ENCODE data around the gene HIGD2A.

The HIGD2A gene

DNA sequence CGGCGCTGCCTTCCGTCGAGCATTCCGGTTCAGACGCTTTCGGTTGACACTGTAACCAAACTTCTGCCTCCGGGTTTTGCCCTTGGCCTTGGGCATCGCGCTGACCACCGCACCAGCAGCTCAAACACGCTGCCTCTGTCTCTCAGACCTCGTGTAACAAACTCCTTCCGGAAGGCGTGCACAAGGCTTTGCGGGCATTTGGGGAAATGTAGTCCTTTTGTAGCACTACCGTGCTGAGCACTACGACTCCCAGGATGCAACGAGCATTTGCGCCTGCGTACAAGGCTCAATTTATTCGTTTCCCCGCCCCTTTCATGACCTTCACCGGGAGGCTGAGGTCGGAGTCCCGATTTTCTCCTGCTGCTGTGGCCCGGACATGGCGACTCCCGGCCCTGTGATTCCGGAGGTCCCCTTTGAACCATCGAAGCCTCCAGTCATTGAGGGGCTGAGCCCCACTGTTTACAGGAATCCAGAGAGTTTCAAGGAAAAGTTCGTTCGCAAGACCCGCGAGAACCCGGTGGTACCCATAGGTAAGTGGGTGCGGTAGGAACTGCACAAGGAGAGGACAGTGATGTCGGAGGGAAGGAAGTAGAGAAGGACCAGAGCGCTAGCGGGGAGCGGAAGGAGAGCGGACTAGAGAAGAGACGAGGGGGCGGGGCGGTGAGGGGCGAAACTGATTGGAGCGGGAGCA, at the start of gene HIGD2A, which contains the start of gene NOP16:
Gene HIGD2A, plus strand, starts transcription at position 308 of the 691 bp plus-strand sequence. Its CDS starts 69 bp downstream, at position 377.
Gene NOP16, minus strand, starts transcription at position 155 of the 691 bp plus-strand sequence. Its CDS starts 59 bp downstream, at position 96.
- H3K4me3 ChIP-seq (replicated peaks; ENCODE audit: low read depth, low read length): peak within 1 kb of the TSS; percentile 84
- TF ChIP-seq, protein P1, sequence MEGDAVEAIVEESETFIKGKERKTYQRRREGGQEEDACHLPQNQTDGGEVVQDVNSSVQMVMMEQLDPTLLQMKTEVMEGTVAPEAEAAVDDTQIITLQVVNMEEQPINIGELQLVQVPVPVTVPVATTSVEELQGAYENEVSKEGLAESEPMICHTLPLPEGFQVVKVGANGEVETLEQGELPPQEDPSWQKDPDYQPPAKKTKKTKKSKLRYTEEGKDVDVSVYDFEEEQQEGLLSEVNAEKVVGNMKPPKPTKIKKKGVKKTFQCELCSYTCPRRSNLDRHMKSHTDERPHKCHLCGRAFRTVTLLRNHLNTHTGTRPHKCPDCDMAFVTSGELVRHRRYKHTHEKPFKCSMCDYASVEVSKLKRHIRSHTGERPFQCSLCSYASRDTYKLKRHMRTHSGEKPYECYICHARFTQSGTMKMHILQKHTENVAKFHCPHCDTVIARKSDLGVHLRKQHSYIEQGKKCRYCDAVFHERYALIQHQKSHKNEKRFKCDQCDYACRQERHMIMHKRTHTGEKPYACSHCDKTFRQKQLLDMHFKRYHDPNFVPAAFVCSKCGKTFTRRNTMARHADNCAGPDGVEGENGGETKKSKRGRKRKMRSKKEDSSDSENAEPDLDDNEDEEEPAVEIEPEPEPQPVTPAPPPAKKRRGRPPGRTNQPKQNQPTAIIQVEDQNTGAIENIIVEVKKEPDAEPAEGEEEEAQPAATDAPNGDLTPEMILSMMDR (IDR thresholded peaks at IDR 0.05; ENCODE audit: low read length, missing control alignments): no peak
- DNase-seq (ENCODE audit: low read depth): peak; percentile 99

- TF ChIP-seq, protein P1 (IDR thresholded peaks at IDR 0.05; ENCODE audit: low read length, missing control alignments): no peak
- DNase-seq (ENCODE audit: low read depth): no peak
- no peak overlapping the region for H3K4me3 ChIP-seq (replicated peaks; ENCODE audit: low read depth, low read length)
Observed at GRCh38 chr5:176339304-176339703, 49.2 kb upstream of the HIGD2A start.

- no peak for DNase-seq (ENCODE audit: low read depth)
- H3K4me3 ChIP-seq (replicated peaks; ENCODE audit: low read depth, low read length): no peak overlapping the region
- TF ChIP-seq, protein P1 (IDR thresholded peaks at IDR 0.05; ENCODE audit: low read length, missing control alignments): no peak
Observed at GRCh38 chr5:176341325-176342157, 47.0 kb upstream of the HIGD2A start.

DNA sequence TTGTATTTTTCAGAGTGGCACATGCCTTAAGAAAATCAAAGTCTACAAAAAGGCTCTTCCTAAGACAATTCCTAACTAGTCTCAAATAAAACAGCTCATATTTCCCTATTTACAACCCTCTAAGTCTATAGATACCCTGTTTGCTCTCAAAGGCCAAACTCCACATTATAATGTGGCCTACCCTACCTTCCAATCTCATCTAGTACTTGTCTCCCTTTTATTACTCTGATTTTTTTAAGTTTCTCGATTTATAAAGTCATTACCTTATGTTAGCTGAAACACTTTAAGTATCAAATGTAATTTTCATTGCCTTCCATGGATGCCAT, 46.4 kb upstream of the HIGD2A start:
- no peak for DNase-seq (ENCODE audit: low read depth)
- TF ChIP-seq, protein P1 (IDR thresholded peaks at IDR 0.05; ENCODE audit: low read length, missing control alignments): no peak
- H3K4me3 ChIP-seq (replicated peaks; ENCODE audit: low read depth, low read length): no peak overlapping the region

DNA sequence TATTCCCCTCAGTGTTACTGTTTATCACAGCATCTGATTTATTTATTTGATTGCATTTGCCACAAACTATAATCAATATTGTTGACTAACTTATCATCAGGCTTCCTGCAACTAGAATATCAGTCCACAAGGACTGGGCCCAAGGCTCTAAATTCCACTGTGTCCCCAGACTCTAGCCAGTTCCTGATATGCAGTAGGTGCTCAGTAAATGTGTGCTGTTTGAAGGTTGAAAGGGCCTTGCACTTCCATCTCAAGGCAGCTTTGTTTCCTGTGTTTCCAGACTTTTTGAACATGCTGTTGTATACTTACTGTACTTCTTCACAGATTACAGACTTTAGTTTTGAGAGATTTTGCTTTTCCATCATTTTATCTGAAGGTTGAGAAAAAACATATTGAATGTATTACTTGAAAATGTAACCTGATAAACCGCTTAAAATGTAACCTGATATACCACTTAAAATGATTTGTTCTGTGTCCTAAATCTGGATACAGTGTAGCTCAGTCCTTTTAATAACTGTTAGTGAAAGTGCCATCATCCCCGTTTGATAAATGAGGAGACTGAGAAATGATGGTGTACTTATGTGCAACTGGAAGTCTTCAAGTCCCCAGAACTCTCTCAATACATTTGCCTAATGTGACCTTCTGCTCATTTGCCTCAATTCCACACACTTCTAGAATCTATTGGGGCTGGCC, 45.6 kb upstream of the HIGD2A start:
- H3K4me3 ChIP-seq (replicated peaks; ENCODE audit: low read depth, low read length): no peak overlapping the region
- no peak for DNase-seq (ENCODE audit: low read depth)
- TF ChIP-seq, protein P1 (IDR thresholded peaks at IDR 0.05; ENCODE audit: low read length, missing control alignments): no peak

GRCh38 chr5:176350416-176350815, 38.1 kb upstream of the HIGD2A start:
- DNase-seq (ENCODE audit: low read depth): no peak
- no peak overlapping the region for H3K4me3 ChIP-seq (replicated peaks; ENCODE audit: low read depth, low read length)
- TF ChIP-seq, protein P1 (IDR thresholded peaks at IDR 0.05; ENCODE audit: low read length, missing control alignments): no peak
